H1 (cell line): Measurements from ENCODE around the gene RAB26. TPM values are rescaled to one million over a fixed set of nuclear protein-coding genes. Genes with fewer than 3 reads are reported as not detected.

Experiments
- CTCF ChIA-PET: fragments of 300-600 bp; sonication (Branson Sonifier 250); formaldehyde crosslinking; loops from one replicate; lab custom pipeline; 2021; ENCODE audit not compliant: partially characterized antibody; lab: Charles Lee
- POLR2A ChIA-PET: fragments of 300-600 bp; sonication (Branson Sonifier 250); formaldehyde crosslinking; loops from one replicate; lab custom pipeline; 2021; ENCODE audit warnings: inconsistent platforms; ENCODE audit not compliant: partially characterized antibody; lab: Charles Lee
- DNase-seq, 2 experiments: peaks; one replicate each; pipeline versions ENCODE4 v3.0.0 to v3.0.0-alpha.2; 2010 to 2022; ENCODE audit warnings: low spot score in 2 of 2, low read depth in 1 of 2, mixed read lengths in 1 of 2
- FAIRE-seq: peaks from 2 replicates; lab custom pipeline; 2011; peaks lifted over from hg19 to GRCh38; lab: Jason Lieb, UNC
- H2AFZ ChIP-seq: 2 replicates; pipeline ENCODE4 v1.8.1; 2012; ENCODE audit warnings: low read length, inconsistent platforms
- H2AK5ac ChIP-seq: 2 replicates; pipeline ENCODE4 v1.6.1; 2013; ENCODE audit warnings: low read depth, low read length
- H2BK120ac ChIP-seq: replicated peaks from 2 replicates; pipeline ENCODE3; 2013; ENCODE audit warnings: low read depth, low read length, inconsistent platforms
- H2BK12ac ChIP-seq: 2 replicates; pipeline ENCODE4 v1.6.1; 2013; ENCODE audit warnings: low read depth, low read length
- H2BK15ac ChIP-seq: 2 replicates; pipeline ENCODE4 v1.6.1; 2013; ENCODE audit warnings: low read length
- H2BK20ac ChIP-seq: 2 replicates; pipeline ENCODE4 v1.6.1; 2013; ENCODE audit warnings: low read length
- H2BK5ac ChIP-seq: 2 replicates; pipeline ENCODE4 v1.6.1; 2013; ENCODE audit warnings: low read depth, low read length
- H3K14ac ChIP-seq: 2 replicates; pipeline ENCODE4 v1.6.1; 2013; ENCODE audit warnings: inconsistent platforms; ENCODE audit not compliant: insufficient read length
- H3K18ac ChIP-seq: 2 replicates; pipeline ENCODE4 v1.6.1; 2013; ENCODE audit warnings: low read length; ENCODE audit errors: extremely low read depth
- H3K23ac ChIP-seq: 2 replicates; pipeline ENCODE4 v1.6.1; 2013; ENCODE audit warnings: inconsistent platforms; ENCODE audit not compliant: insufficient read length
- H3K23me2 ChIP-seq: 2 replicates; pipeline ENCODE4 v1.6.1; 2013; ENCODE audit warnings: low read depth, low read length
- H3K27ac ChIP-seq: 2 replicates; pipeline ENCODE4 v1.6.1; 2011; ENCODE audit warnings: low read depth, low read length, inconsistent platforms
- H3K27me3 ChIP-seq, 4 experiments: replicated peaks in 1 of 4; 1 replicate in 1 of 4; 2 replicates in 3 of 4; pipeline versions ENCODE4 v1.6.1 to v1.8.1; 2011 to 2013; ENCODE audit warnings: low read length in 3 of 4, mild to moderate bottlenecking in 3 of 4, inconsistent platforms in 2 of 4, mixed read lengths in 2 of 4, moderate library complexity in 1 of 4; ENCODE audit not compliant: control insufficient read depth in 3 of 4, insufficient read depth in 3 of 4; ENCODE audit errors: extremely low read depth in 1 of 4
- H3K36me3 ChIP-seq, 4 experiments: 2 replicates each; pipeline versions ENCODE4 v1.6.1 to v1.8.1; 2011 to 2013; ENCODE audit warnings: mild to moderate bottlenecking in 4 of 4, low read length in 3 of 4, moderate library complexity in 2 of 4, control low read depth in 1 of 4, inconsistent platforms in 1 of 4; ENCODE audit not compliant: insufficient read depth in 4 of 4, control insufficient read depth in 2 of 4
- H3K4ac ChIP-seq: replicated peaks from 2 replicates; pipeline ENCODE3; 2013; ENCODE audit warnings: low read length, low read depth, mixed read lengths, inconsistent platforms; ENCODE audit not compliant: insufficient read length
- H3K4me1 ChIP-seq, 4 experiments: replicated peaks in 1 of 4; 1 replicate in 1 of 4; 2 replicates in 3 of 4; pipeline versions ENCODE4 v1.6.1 to v1.8.1; 2011 to 2013; ENCODE audit warnings: low read length in 3 of 4, inconsistent platforms in 2 of 4, mixed read lengths in 1 of 4; ENCODE audit not compliant: insufficient read depth in 4 of 4, control insufficient read depth in 3 of 4
- H3K4me2 ChIP-seq, 2 experiments: 2 replicates each; pipeline versions ENCODE4 v1.6.1 to v1.8.1; 2011 to 2013; ENCODE audit warnings: low read depth in 2 of 2, low read length in 2 of 2, control low read depth in 1 of 2, inconsistent platforms in 1 of 2, mild to moderate bottlenecking in 1 of 2; ENCODE audit not compliant: insufficient read depth in 1 of 2
- H3K4me3 ChIP-seq, 4 experiments: fragments of 200-600, 300-600 bp in 1 of 4; sonication (generic), shearing (Covaris generic), sonication (Bioruptor Twin) in 1 of 4; 2 replicates each; pipeline versions ENCODE4 v1.5.1 to v1.8.1; 2011 to 2016; ENCODE audit warnings: low read length in 4 of 4, low read depth in 3 of 4, control low read depth in 2 of 4, inconsistent platforms in 2 of 4, mild to moderate bottlenecking in 2 of 4, mixed read lengths in 1 of 4, moderate library complexity in 1 of 4; ENCODE audit not compliant: insufficient read depth in 2 of 4; ENCODE audit errors: extremely low read depth in 1 of 4
- H3K56ac ChIP-seq: replicated peaks from 2 replicates; pipeline ENCODE3; 2013; ENCODE audit warnings: low read depth, mild to moderate bottlenecking, mixed read lengths, low read length, inconsistent platforms; ENCODE audit not compliant: insufficient read length
- H3K79me1 ChIP-seq: 2 replicates; pipeline ENCODE4 v1.6.1; 2013; ENCODE audit warnings: low read depth, low read length, control low read depth
- H3K79me2 ChIP-seq, 2 experiments: 2 replicates each; pipeline versions ENCODE4 v1.6.1 to v1.8.1; 2012 to 2013; ENCODE audit warnings: low read length in 2 of 2, mild to moderate bottlenecking in 2 of 2, inconsistent platforms in 1 of 2; ENCODE audit not compliant: insufficient read depth in 2 of 2, control insufficient read depth in 1 of 2
- H3K9ac ChIP-seq, 4 experiments: replicated peaks in 1 of 4; 1 replicate in 1 of 4; 2 replicates in 3 of 4; pipeline versions ENCODE4 v1.6.1 to v1.8.1; 2011 to 2013; ENCODE audit warnings: low read depth in 3 of 4, low read length in 3 of 4, control low read depth in 2 of 4, mild to moderate bottlenecking in 2 of 4, moderate library complexity in 2 of 4, inconsistent platforms in 1 of 4; ENCODE audit errors: extremely low read depth in 1 of 4
- H3K9me3 ChIP-seq, 2 experiments: 2 replicates each; pipeline versions ENCODE4 v1.6.1 to v1.8.1; 2012 to 2013; ENCODE audit warnings: mild to moderate bottlenecking in 2 of 2, moderate library complexity in 2 of 2, control low read depth in 1 of 2, inconsistent platforms in 1 of 2, low read depth in 1 of 2, low read length in 1 of 2, mixed read lengths in 1 of 2; ENCODE audit not compliant: insufficient read depth in 2 of 2
- H4K20me1 ChIP-seq, 2 experiments: replicated peaks in 1 of 2; 2 replicates each; pipeline versions ENCODE3 to v1.8.1; 2011 to 2013; ENCODE audit warnings: inconsistent platforms in 2 of 2, low read length in 2 of 2, mild to moderate bottlenecking in 1 of 2; ENCODE audit not compliant: insufficient read depth in 2 of 2, control insufficient read depth in 1 of 2
- H4K5ac ChIP-seq: 2 replicates; pipeline ENCODE4 v1.6.1; 2013; ENCODE audit warnings: low read length, low read depth, mixed read lengths, inconsistent platforms; ENCODE audit not compliant: insufficient read length
- H4K8ac ChIP-seq: 2 replicates; pipeline ENCODE4 v1.8.0; 2013; ENCODE audit warnings: mild to moderate bottlenecking, moderate library complexity, low read length, inconsistent platforms; ENCODE audit not compliant: insufficient read depth; ENCODE audit errors: extremely low read depth
- H4K91ac ChIP-seq: replicated peaks from 2 replicates; pipeline ENCODE3; 2013; ENCODE audit warnings: low read length, mixed read lengths, inconsistent platforms; ENCODE audit not compliant: insufficient read length
- BCL11A ChIP-seq, 2 experiments: IDR thresholded peaks; one replicate each; pipeline ENCODE4 v1.6.1; 2011; ENCODE audit warnings: low read depth in 2 of 2, low read length in 2 of 2, mild to moderate bottlenecking in 2 of 2
- CTBP2 ChIP-seq: IDR thresholded peaks from 2 replicates; pipeline ENCODE4 v1.7.0; 2011; ENCODE audit warnings: borderline replicate concordance, mild to moderate bottlenecking, moderate library complexity, mixed read lengths, low read length; ENCODE audit not compliant: insufficient read depth, insufficient read length
- EP300 ChIP-seq, 2 experiments: IDR thresholded peaks; 1 replicate in 1 of 2; 2 replicates in 1 of 2; pipeline ENCODE4 v1.6.1; 2011 to 2012; ENCODE audit warnings: low read depth in 2 of 2, low read length in 2 of 2, mild to moderate bottlenecking in 2 of 2, borderline replicate concordance in 1 of 2, inconsistent platforms in 1 of 2, moderate library complexity in 1 of 2
- RNF2 ChIP-seq: fragments of 200-900, 300-1000 bp; sonication (generic); IDR thresholded peaks from 2 replicates; pipeline ENCODE4 v1.7.1; 2016; ENCODE audit warnings: borderline replicate concordance, low read depth, mild to moderate bottlenecking, antibody characterized with exemption, low read length; ENCODE audit not compliant: poor library complexity, severe bottlenecking; ENCODE audit errors: missing control alignments
- RXRA ChIP-seq: IDR thresholded peaks from 2 replicates; pipeline ENCODE4 v1.6.1; 2011; ENCODE audit warnings: low read depth, mild to moderate bottlenecking, low read length, moderate library complexity; ENCODE audit not compliant: insufficient read depth
- YY1 ChIP-seq: IDR thresholded peaks from 2 replicates; pipeline ENCODE4 v1.6.1; 2011; ENCODE audit warnings: low read depth, mild to moderate bottlenecking, low read length
- WGBS, 2 experiments: shearing (Covaris generic) in 1 of 2; methylation state at CpG; one replicate each; pipeline versions ENCODE4 v1.1.6 to v1.1.7; 2013 to 2015; ENCODE audit warnings: low lambda C conversion rate in 2 of 2, mixed read lengths in 2 of 2, inconsistent platforms in 1 of 2, low coverage in 1 of 2, missing lambda C conversion rate in 1 of 2; ENCODE audit not compliant: insufficient replicate concordance in 2 of 2, insufficient coverage in 1 of 2, insufficient read length in 1 of 2; ENCODE audit errors: extremely low coverage in 1 of 2, missing lambda C conversion rate in 1 of 2; 5-methylcytosine and 5-hydroxymethylcytosine counted together
- polyA plus RNA-seq, 7 experiments: library from polyadenylated mRNA; depleted of rRNA in 3 of 7; stranded (reverse) in 5 of 7; unstranded in 2 of 7; fragments of >200 nt in 5 of 7; fragments of 200-250 nt in 2 of 7; gene quantifications; 1 replicate in 5 of 7; 2 replicates in 1 of 7; 4 replicates in 1 of 7; pipeline versions ENCODE4 v1.2.1 to v1.2.3, GENCODE V29; 2011 to 2013; ENCODE audit warnings: missing spikeins in 2 of 7, mixed read lengths in 2 of 7
- total RNA-seq: library from RNA; stranded (reverse); fragmentation: NEBNext Ultra II Directional; extraction: Animal tissue kit (Norgen Biotek cat#: 25700); gene quantifications from 2 replicates; pipeline ENCODE4 v1.2.1, GENCODE V29; 2021
- TF ChIP-seq, protein P1 (sequence below): IDR thresholded peaks from 2 replicates; pipeline ENCODE4 v1.6.1; 2011; ENCODE audit warnings: low read length, improper control_type of control experiment

Gene RAB26
- total and polyA plus RNA-seq, 2 of the 8 experiments (the other 6 are each of a cell fraction or from before 2014, with no cell fraction given): 4.3 to 5.4 TPM

DNA sequence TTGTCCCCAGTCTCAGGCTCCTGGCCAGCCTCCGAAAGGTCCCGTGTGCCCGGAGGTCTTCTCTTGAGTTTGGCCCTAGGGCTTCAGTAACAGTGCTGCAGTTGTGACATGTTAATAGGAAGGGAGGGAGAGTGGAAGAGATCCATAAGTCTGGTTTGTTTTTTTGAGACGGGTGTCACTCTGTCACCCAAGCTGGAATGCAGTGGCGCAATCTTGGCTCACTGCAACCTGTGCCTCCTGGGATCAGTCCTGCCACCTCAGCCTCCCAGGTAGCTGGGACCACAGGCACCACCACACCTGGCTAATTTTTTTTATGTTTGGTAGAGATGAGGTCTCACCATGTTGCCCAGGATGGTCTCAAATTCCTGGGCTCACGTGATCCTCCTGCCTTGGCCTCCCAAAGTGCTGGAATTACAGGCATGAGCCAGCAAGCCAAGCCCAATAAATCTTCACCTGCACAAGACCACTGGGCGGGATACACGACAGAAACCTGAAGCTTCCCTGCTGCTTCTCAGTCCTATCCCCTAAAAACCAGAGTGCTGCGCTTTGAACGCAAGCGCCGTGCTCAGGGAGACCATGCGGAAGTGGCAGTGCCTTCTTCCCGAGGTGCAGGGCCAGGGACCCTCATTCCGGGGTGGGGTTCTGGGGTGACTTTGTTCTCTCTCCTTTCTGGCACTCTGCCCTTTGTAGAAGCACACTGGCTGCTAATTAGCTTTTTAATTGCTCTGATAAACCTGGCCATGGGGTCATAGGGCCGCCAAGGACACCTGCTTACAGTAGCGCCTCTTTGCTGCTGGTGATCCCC lies 18.0 kb downstream of the RAB26 start:
- H2BK15ac ChIP-seq: no peak overlapping the region
- no peak overlapping the region for H2AFZ ChIP-seq
- H2BK12ac ChIP-seq: no peak overlapping the region
- 95% methylated on average over 16 of the region's 17 CpGs; no CpG with 5 or more reads in 1 of the 2 experiments for WGBS, 2 experiments
- CTCF ChIA-PET: interaction anchor here (1.2 to 1.4 kb wide), 2 partner anchors 11 to 13 kb away, joined by 3 read pairs; no protein-coding TSS in a partner anchor
- H3K27ac ChIP-seq: no peak overlapping the region
- DNase-seq (no peak), FAIRE-seq (no peak)
- H2BK20ac ChIP-seq: no peak overlapping the region
- H3K79me2 ChIP-seq: peaks cover 8 to 33% of the 10 kb centered on the region in 2 experiments; a peak in 3 of 4 replicates
- no peak overlapping the region for H3K14ac ChIP-seq
- no peak overlapping the region for H2BK120ac ChIP-seq
- no peak overlapping the region for H4K91ac ChIP-seq
- peaks cover 8 to 31% of the 10 kb centered on the region in 2 experiments for H4K20me1 ChIP-seq
- H3K4ac ChIP-seq: no peak overlapping the region
- no peaks in the 10 kb centered on the region for H3K23me2 ChIP-seq
- no peak overlapping the region for H2BK5ac ChIP-seq
- no peak overlapping the region for H4K5ac ChIP-seq
- POLR2A ChIA-PET: interaction anchor here (0.7 to 13.5 kb wide), 8 partner anchors 10 to 1530 kb away, joined by 3 to 312 read pairs (median 6); partner anchors contain the start of genes METTL26, PGP, RAB26 and TRAF7
- no peak overlapping the region for H3K56ac ChIP-seq
- no peak overlapping the region for H3K4me3 ChIP-seq
- no peak overlapping the region for H2AK5ac ChIP-seq
- H3K27me3 ChIP-seq: no peaks in the 10 kb centered on the region
- H3K9me3 ChIP-seq: peaks cover 0 to 17% of the 10 kb centered on the region in 2 experiments; a peak in 1 of 4 replicates
- H3K79me1 ChIP-seq: peaks cover 15% of the 10 kb centered on the region
- no peak overlapping the region for H3K23ac ChIP-seq
- H3K36me3 ChIP-seq: peaks cover 11 to 30% (median 25%) of the 10 kb centered on the region in 4 experiments; a peak in 7 of 8 replicates
- no peak overlapping the region for H3K9ac ChIP-seq
- H3K18ac ChIP-seq: no peak overlapping the region
- H4K8ac ChIP-seq: no peak overlapping the region
- TF ChIP-seq YY1: no peak
- TF ChIP-seq, protein P1, sequence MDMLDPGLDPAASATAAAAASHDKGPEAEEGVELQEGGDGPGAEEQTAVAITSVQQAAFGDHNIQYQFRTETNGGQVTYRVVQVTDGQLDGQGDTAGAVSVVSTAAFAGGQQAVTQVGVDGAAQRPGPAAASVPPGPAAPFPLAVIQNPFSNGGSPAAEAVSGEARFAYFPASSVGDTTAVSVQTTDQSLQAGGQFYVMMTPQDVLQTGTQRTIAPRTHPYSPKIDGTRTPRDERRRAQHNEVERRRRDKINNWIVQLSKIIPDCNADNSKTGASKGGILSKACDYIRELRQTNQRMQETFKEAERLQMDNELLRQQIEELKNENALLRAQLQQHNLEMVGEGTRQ: no peak
- TF ChIP-seq BCL11A (IDR thresholded peaks at IDR 0.05; ENCODE audit: low read depth in 2 of 2, low read length in 2 of 2): no peak
- no peak for TF ChIP-seq EP300 (IDR thresholded peaks at IDR 0.05; ENCODE audit: borderline replicate concordance in 1 of 2, low read depth in 2 of 2, low read length in 2 of 2)
- TF ChIP-seq RNF2: no peak
- TF ChIP-seq CTBP2: no peak
- TF ChIP-seq RXRA: no peak
- H3K4me1 ChIP-seq: no peaks in the 10 kb centered on the region; a peak in 1 of 7 replicates
- no peak overlapping the region for H3K4me2 ChIP-seq
